OCI-LY1 (cell line): ENCODE data around the gene HDAC8.

Experiments used
- CTCF ChIP-seq: fragments of 200-600 bp; sonication (generic), shearing (Covaris generic); IDR thresholded peaks from 2 replicates; pipeline ENCODE4 v1.5.1; 2017; ENCODE audit warnings: mild to moderate bottlenecking, antibody characterized with exemption, low read length, moderate library complexity, mixed read lengths
- EZH2 ChIP-seq: fragments of 200-600 bp; sonication (generic), shearing (Covaris generic); IDR thresholded peaks from 2 replicates; pipeline ENCODE4 v1.8.0; 2017; ENCODE audit warnings: borderline replicate concordance, mixed run types, mild to moderate bottlenecking, antibody characterized with exemption, low read length, moderate library complexity, mixed read lengths

- TF ChIP-seq CTCF (no peak), EZH2 (no peak)
Observed at GRCh38 chrX:72430405-72430968, 142.2 kb downstream of the HDAC8 start.
